NCI-H524 treated with DMSO at 0.1 percent for 48 hours (cell line): ENCODE results near the gene NEGR1.

Experiments used
- DNase-seq: peaks from one replicate; lab custom pipeline; 2025; lab: John Stamatoyannopoulos, UW

NEGR1 gene

DNA sequence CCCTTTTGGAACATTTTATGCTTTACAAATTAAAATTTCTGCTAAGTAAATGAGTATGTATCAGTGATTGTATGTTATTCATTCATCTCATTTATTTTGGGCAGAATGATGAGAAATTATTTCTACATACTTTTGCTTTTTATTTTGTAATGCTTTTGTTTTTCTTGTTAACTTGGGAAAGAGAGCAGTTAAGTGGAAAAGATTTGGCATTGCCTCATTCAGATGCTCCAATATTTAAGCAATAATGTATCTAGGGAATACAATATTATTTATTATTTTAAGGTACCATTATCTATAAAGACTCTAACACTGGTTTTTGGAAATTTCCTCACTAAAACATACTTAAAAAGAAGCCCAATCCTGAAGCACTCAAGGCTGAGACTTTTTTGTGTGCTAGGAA is 431.8 kb downstream of the NEGR1 start:
- DNase-seq = no peak

DNA sequence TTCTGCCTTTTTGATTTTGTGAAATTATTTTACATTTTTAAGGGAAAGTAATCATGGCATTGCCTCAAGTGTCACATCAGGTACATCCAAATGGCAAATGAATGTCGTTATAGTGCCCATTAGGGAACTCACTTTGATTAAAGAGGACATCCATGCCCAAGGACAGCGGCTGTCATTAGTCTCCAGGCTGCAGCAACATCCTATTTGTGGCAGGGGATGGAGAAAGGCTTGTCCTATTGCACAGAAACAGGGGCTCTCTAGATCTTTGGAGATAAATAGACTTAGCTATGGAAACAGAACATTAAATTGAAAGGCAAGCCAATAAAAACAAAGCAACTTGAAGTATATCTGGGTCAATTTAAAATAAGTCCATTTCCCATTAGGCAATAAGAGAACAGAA is 439.3 kb downstream of the NEGR1 start:
- DNase-seq = no peak

DNA sequence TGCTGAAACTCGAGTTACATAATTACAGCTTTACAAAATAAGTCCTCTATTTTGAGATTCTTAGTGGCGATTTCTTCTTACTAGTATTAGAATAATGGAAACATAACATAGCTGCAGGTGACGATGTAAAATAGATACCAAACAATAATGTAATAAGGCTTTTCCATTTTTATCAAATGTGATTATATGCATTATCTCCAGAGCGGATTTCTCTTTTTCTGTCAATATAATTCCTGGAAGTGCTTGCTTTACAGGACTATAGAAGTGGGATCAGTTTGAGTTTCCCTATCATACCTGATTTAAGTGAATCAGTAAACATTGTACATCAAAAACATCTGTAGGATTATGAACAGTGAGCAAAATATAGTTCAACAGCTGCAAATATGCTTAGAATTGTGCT is 442.5 kb downstream of the NEGR1 start:
- DNase-seq = no peak

DNA sequence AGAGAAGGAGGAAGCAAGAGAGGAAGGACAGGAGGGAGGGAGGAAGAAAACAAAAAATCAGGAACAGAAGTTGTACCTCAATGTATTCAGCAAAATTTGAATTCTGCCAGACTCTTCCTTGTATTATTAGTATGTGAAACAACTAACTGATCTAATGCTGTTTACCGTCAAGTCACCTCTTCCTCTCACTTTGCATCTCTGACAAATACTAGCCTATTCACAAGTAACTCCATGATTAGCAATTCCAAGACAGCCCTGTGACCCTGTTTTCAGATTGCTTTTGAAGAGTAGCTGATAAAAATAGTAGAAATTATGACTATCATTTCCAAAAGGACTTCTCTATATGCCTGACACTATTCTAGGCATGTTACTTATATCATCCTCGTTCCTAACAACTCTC is 445.4 kb downstream of the NEGR1 start:
- no peak for DNase-seq

DNA sequence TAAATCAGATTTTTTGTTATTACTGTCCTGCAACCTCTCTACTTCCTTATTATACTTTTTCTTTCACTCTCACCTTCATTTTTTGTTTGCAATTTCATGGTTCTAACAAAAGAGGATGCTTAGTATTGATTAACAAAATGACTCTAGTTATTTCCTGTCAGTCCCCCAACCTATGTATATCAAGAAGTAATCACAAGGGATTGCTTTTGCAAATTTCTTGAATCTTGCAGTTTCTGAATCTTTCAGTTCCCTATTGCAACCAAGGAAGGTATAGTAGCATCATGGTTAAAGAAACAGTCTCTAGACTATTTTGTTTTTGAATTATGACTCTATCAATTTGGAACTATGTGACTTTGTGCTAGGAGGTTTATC is 446.9 kb downstream of the NEGR1 start:
- no peak for DNase-seq

DNA sequence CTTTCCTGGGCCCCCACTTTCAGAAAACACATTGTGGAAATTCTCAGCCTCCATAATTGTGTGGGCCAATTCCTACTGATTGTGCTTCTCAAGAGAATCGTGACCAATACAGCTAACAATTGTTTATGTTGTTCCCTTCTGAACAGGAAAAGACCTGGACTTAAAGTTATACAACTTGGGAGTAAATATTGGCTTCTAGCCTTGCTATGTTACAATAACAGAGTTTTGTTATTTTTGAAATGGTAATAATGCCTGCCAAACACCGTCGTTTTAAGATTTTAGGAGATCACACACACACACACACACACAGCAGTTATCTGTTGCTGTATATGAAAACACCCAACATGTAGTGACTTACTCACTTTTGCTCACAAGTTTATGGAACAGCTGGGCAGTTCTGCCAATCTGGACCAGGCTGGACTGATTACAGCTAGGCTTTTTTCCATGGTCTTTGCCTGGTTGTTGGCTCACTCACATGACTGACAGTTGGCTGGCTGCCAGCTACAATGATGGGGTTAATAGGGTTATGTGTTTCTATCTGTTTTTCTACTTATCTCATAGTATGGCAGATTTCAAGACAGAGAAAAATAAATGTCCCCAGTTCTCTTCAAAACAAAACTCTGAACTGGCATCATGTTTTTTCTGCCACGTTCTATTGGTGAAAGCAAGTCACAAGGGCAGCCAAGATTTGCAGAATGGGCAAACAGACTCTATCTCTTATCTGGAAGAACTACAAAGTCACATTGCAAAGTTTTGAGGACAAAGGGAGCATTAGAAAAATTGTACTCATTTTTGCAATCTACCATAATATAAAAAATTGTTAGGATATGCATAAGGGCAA is 447.5 kb downstream of the NEGR1 start:
- no peak for DNase-seq

DNA sequence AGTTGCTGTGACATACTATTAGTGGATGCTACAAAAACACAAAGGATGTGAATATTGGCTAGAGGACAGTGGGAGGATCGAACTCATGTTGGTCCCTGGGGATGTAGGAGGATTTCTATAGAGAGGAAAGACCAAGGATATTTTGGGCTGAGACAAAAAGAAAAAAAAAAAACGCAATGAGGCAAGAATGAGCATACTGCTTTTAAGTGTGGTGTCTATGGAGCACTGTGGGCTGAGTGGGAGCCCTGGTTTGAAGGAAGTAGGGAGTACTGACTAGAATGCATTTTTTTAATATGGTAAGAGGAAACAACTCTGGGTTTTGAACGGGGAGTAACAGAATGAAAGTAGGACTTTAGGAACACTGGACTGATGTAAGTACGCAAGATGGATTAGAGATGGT is 450.7 kb downstream of the NEGR1 start:
- DNase-seq = no peak

DNA sequence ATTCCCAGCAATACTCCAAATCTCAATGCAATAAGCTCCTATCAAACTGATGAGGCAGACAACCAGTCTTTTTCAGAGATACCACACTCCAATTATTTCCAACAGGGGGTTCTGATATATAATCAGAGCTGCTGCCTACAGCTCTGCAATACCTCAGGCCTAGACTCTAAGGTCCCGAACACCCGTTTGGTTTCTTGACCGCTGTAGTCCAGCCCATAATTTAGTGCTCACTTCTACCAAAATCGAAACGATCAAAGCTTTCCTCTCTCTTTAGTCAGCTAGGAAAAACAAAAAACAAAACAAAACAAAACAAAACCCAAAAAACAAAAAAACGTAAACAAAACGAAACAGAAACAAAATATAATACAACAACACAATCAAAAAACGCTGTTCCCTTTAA is 453.0 kb downstream of the NEGR1 start:
- DNase-seq = no peak

DNA sequence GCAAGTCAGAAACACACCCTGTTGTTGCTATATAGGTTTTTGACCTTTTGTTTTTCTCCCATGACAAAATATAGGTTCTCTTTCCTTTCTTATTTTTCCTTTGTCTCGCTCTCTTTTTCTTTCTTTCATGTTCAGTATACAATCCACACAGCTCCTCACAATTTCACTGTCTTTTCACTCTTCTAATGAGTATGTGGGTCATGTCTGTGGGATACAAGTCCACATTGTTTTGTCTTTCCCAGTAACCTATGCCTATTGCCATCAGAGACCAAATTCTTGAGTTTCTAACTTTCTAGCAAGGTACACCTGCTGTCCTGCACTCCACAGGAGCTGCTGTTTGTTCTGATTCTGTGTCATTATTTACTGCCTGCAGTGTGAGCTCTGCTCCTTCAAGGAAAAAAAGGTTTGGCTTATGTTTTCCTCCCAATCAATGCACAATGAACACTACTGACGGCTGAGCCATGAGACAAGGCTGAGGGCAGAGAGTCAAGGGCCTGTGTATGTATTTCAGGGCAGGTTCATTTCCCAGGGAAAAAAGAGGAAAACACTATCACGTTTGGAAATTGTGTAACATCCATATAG is 453.8 kb downstream of the NEGR1 start:
- no peak for DNase-seq

DNA sequence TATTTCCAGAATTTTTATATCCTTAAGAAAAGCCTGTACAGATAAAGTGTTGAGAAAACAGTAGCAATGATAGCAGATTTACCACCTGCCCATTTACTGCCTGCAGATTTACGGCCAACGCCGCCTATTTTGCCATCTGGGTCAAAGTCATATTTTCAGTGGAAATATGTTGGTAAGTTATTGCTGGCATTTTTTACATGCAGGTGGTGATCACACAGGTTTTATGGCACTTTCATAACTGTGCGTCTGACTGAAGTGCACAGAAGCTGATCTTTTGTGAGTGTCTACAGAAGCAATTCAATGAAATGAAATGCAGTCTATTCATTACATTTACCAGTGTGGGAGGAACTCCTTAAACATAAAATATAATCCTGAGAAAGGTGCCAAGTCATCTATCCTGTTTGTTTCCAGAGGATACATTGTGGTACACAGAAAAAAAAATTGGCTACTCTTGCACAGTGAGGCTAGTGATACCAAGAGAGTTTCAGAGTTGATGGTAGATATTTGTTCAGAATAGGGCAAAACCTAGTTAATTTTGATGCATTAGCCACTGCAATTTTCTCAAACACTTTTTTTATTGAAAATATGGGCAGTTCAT is 458.5 kb downstream of the NEGR1 start:
- no peak for DNase-seq

DNA sequence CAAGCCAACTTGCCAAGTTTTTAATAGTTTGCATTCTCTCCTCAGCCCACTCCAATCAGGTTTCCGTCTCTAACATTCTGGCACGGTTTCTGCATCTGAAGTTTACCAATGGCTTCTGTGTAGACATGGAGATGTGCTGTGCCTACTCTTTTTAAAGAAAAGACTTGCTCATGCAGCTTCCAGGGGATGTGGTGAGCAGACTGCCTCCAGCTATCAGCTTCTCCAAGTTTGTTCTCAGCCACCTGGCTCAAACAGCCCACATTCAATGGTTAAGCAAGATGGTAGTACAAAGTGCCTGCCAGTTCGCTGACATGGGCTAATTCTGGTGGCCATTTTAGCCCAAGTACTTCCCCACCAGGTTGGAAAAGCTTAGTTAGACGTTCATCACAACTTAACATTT is 465.3 kb downstream of the NEGR1 start:
- no peak for DNase-seq

DNA sequence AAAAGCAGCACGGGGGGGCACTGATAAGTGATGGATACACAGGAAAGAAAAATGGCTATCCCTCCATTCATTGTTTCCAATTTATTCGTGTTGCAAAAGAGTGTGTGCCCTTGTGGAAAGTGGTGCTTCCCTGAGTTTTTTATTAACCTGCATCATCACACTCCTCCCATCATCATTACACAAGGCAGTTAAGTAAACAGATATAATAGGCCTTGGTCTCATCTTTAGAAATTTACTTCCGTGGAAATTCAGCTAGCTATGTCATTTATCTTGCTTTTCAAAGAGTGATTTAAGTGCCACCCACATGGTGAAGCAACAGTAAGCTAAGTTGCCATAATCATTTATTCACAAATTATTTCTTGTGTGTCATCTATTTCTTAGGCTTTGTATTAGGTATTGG is 473.3 kb downstream of the NEGR1 start:
- DNase-seq = no peak

DNA sequence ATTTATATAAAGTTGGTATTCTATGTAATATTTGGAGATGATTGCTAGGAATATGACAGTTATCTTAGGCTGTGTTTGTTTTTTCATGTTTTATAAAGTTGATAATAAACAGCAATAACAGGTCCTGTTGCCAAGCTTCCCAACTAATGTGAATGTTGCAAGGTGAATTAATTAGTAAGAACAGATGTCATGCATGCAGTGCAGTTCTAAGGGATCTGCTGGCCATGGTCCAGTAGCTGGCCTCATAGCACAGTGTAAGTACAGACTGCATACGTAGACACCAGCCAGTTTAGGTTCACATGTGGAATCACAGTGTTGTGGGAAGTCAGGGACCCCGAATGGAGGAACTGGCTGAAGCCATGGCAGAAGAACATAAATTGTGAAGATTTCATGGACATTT is 478.2 kb downstream of the NEGR1 start:
- no peak for DNase-seq

DNA sequence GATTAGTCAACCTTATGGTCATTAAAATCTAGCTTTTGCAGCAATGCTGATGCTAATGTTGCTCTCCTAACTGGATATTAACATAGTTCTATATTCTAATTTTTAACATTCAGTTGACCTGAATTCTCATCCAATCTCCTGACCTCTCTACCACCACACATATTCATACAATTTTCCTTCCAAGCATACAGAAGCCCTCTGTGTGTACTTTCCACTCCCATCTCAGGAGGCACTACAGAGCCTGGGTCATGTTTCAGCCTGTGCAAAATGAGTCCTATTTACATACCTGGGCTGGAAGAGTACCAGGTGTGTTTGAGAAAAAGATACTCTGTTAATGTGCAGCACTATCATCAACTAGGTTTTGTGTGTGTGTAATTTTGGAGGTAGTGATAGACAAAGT is 486.3 kb downstream of the NEGR1 start:
- no peak for DNase-seq

DNA sequence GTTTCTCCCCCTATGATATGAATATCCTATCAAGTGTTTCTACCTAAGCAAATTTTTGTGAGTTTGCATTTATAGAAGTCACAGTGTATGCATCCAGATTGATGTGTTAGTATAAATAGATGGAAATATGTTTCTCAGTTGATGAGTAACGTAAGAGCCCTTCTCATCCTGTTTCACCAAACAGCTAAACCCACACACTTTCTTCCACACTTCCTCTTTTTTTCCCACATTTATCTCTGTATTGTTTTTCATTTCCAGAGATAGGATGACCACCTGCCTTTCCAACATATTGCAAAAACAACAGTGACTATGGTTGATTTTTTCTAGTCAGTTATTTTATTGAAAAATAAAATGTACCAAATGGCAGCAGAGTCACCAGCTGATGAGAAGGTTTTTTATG is 490.1 kb downstream of the NEGR1 start:
- DNase-seq = no peak

DNA sequence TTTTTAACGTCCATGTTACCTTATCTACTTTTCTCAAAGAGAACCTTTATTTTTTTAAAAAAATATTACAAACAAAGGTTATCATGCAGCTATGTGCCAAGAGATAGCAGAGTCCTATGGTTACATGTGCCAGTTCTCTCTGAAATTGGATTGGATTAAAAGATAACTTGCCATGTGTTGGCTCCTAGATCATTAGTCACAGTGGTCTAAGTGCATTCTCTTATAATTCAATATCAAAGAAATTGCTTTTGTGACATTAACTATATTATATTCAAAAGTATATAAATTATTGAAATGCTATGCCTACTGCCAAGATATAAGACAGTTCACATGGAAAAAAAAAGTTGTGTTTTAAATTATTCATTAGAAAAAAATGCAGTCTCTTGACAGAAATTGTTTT is 494.2 kb downstream of the NEGR1 start:
- no peak for DNase-seq

DNA sequence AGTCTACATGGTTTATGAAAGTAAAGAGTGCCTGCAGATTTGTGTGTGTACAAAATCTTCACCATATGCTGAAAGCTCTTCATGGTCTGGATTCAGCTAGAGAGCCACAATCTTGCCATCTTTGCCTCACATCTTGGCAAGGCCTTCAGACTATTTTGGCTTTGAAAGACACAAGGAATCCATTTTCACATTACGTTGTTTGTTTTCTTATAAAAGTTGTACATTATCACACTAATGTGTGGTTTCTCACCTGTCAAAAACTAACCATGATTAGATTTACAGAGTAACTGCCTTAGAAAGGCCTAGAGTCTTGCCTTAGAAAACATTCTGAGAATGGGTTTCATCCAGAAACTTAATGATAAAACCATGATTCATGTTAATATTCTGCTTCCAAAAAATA is 494.6 kb downstream of the NEGR1 start:
- no peak for DNase-seq

DNA sequence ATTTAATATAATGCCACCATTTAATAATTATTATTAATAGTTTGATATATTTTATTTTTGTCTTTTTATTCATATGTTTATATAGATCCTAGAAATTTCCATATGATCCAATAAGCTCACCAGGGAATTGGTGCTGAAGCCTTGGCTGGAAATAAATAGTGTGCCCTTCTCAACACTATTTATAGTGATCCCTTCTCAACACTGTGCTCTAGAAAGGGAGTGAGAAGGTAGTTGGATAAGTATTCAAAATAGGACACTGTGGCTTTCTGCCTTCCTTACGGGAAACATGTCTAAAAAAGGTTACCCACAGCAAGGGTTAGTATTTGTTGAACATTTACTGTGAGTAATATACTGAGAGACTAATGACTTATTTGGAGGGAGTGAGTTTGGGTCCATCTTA is 496.1 kb downstream of the NEGR1 start:
- no peak for DNase-seq

DNA sequence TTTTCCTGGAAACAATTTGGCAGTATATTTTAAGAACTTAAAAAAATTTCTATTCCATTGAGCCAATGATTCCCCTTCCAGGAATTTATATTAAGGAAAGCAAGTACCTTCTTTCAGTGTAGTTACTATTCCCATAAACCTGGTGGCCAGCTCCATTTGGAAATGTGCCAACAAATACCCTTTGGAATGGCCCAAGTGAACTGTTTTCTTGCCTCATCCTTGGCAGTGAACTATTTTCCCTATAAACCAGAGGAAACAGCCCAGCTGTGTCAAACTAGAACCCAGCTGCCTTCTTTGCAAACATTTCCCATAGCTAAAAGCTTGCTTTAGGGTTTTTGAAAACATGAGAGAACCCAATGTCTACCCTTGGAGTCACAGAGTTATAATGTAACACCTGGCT is 496.9 kb downstream of the NEGR1 start:
- DNase-seq = no peak

DNA sequence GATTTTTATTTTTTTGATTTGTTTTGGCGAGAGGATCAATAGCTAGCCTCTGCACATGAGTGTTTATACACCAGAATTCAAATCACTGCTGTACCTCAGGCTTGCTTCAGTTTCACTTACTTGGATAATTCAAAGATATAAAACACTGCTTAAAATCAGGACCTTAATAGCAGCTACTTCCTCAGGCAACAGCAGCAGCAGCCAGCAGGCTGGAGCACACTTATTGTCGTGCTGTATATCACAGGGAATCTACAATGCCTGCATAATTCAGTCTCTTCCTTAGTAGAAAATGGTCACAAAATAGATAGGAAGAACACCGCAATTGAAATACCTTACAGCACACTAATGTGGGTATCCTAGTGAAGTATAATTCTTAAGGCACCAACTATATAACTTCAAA is 497.3 kb downstream of the NEGR1 start:
- DNase-seq = no peak

DNA sequence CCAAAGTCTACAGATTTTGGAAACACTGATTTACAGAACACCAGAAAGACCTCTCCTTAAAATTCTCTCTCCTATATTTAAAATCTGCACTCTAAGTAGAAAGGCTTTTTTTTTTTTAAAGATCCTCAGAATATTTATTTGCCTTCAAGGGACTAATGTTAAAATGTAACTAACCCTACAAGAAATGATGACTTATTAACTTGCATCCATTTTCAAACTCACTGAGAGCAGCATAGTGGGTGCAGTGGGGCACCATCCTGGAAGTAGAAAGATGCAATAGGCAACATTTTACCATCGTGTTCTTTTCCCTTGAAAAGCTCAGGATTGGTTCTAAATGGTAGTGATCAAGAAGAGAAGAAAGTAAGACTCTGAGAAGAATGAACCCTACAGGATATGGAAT is 498.1 kb downstream of the NEGR1 start:
- DNase-seq = no peak

DNA sequence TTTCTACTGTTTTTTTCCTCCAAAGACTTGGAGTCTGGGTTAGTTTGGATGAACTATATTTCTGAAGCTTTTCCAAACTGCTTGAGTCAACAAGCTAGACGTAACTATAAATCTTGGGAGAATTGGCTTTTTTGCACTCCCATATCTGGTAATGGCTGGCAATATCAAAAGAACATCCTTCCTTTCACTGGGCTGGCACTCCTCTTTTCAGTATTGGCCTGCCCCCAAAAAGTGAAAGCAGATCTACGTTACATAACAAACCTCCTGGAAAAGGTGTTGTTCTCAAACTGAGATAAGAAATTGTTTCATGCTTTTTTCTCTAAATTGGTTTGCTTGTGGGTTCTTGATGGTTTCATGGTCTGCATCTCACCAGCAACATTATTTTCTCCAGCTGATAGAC is 499.3 kb downstream of the NEGR1 start:
- DNase-seq = no peak

DNA sequence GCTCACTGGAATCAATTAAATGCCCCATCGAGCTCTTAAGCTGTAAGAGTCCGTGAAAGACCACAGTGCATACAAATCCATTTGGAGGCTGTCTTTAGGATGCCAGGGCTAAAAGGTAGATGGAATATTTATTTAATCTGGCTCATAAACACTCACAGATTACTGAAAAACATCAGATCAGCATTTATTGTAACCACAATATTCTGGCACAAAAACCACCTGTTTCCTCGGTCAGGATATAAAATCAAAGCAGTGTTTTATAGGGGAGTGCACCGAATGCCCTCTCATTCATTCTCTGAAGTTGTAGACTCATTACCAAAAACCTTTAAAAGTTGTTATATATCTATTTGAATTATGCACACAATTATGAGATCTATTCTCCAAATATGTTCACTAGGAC is 500.9 kb downstream of the NEGR1 start:
- DNase-seq = no peak

DNA sequence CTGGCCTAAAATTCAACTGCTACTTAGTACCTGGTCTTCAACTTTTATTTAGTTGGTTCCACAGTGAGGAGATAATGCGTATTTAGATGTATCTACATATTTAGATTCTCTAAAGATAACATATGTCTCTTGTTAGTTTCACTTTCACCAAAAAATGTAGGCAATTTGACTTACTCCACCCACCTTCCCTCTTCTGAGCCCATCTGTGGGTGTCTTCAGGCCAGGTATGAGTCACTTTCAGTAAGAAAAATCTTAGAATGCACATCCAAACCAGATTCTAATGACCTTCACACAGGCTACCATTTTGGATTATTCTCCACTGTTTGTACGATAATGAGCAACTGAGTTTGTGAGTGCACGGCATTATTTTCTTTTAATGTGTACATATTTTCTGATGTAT is 501.7 kb downstream of the NEGR1 start:
- DNase-seq = no peak
